Measurements from ENCODE around the gene ZNF367. TPM values are rescaled to one million over a fixed set of nuclear protein-coding genes. Genes with fewer than 3 reads are reported as not detected.

Gene ZNF367
- polyA plus RNA-seq, 1 of the 3 experiments (the other 2 are of a cell fraction) = 1.5 TPM

DNA sequence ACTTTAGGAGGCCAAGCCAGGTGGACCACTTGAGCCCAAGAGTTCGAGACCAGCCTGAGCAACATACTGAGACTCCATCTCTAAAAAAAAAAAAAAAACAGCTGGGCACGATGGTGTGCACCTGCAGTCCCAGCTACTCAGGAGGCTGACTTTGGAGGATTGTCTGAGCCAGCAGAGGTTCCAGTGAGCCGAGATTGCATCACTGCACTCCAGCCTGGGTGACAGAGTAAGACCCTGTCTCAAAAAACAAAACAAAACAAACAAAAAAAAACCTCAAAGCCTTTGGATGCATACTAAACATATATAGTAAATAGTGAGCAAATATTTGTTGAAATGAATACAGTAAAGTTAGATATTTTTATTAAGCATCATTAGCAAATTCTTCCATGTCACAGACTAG lies 40.0 kb downstream of the ZNF367 start:
- H3K9me3 ChIP-seq = no peaks in the 10 kb centered on the region
- H4K20me1 ChIP-seq (ENCODE audit: insufficient read depth) = peaks cover 10% of the 10 kb centered on the region
- TF ChIP-seq POLR2AphosphoS5 (IDR thresholded peaks at IDR 0.05; ENCODE audit: low read depth, low read length) = no peak
- no peaks in the 10 kb centered on the region for H3K9me2 ChIP-seq
- no peaks in the 10 kb centered on the region for H3K27me3 ChIP-seq (ENCODE audit: insufficient read depth)
- H3K27ac ChIP-seq (ENCODE audit: low read depth in 2 of 2, low read length in 1 of 2) = peak overlapping the region in 1 of 2 experiments; percentile 93; a peak in 2 of 4 replicates
- ChIA-PET POLR2A (no interaction called here), CTCF (interaction anchor here (0.9 to 1.8 kb wide), 3 partner anchors 11 to 51 kb away, joined by 3 to 4 read pairs (median 3); no protein-coding TSS in a partner anchor)
- peaks cover 25% of the 10 kb centered on the region for H3F3A ChIP-seq (replicated peaks; ENCODE audit: insufficient read depth)
- peak overlapping the region; percentile 73 for H3K4me2 ChIP-seq
- no peak for DNase-seq
- peaks cover 86% of the 10 kb centered on the region for H3K79me2 ChIP-seq (ENCODE audit: insufficient read depth)
- no peak overlapping the region for H3K4me3 ChIP-seq (ENCODE audit: low read depth in 2 of 2, low read length in 1 of 2)
- H2AFZ ChIP-seq (ENCODE audit: low read depth) = no peak overlapping the region
- H3K9ac ChIP-seq = no peak overlapping the region
- peaks cover 0 to 11% of the 10 kb centered on the region in 2 experiments for H3K36me3 ChIP-seq (replicated peaks in 1 of 2; ENCODE audit: control insufficient read depth in 1 of 2, insufficient read depth in 2 of 2, low read length in 1 of 2)
- WGBS (ENCODE audit: low lambda C conversion rate) = 78% methylated on average over 3 of the region's 3 CpGs
- peaks cover 17 to 21% of the 10 kb centered on the region in 2 experiments for H3K4me1 ChIP-seq (ENCODE audit: control insufficient read depth in 1 of 2, insufficient read depth in 2 of 2, low read depth in 1 of 2, low read length in 1 of 2)

DNA sequence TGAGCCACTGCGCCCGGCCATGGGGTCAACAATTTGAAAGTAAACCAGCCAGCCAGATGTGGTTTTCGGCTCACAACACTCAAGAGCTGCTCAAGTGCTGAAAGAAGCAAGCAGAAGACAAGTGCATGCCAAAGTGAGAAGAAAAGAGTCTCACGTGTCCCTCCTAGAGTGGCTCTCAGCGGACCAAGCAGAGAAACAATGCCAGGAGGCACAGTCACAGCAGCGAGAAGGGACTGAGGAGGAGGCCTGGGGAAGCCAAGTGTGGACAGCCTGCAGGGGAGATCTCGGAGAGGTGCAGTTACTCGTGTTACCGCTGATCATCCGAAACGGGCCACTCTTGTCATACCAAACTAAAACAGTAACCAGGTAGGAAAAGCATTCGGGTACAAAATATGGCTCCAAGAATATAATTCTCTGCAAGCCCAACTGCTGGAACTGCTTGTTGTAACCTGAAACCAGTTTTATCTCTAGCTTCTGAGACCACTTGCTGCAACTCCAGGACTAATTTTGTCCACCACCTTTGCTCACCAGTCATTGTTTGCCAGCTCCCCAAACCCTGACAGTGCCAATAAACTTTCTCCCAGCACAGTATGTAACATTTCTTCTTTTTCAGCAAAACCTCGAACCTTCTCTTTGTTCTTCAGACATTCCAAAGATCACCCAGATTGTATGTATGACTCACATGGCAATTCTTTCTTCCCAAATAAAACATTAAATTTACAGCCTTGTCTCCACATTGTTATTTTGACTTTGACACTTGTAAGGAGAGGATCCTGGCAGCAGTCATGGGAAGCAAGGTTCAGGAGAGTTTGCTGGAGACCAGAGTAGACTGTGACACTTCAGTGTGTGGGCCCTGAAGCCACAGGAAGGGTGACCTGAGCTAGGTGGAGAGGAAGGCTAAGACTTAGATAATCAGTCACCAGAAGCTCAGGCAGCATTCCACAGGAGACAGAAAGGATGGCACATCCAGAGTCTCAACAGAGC lies 41.0 kb downstream of the ZNF367 start:
- WGBS (ENCODE audit: low lambda C conversion rate) = 79% methylated on average over 11 of the region's 13 CpGs
- Histone ChIP-seq H3K4me1 (ENCODE audit: control insufficient read depth in 1 of 2, insufficient read depth in 2 of 2, low read depth in 1 of 2, low read length in 1 of 2) (peaks cover 11 to 21% of the 10 kb centered on the region in 2 experiments; a peak in 3 of 4 replicates), H3K4me3 (ENCODE audit: low read depth in 2 of 2, low read length in 1 of 2) (peak overlapping the region in 1 of 2 experiments; percentile 23; a peak in 1 of 4 replicates), H3K4me2 (peak overlapping the region; percentile 73), H2AFZ (ENCODE audit: low read depth) (0 out of 2 replicates have a peak overlapping the region, but pooled peaks have one; percentile 31), H3K36me3 (replicated peaks in 1 of 2; ENCODE audit: control insufficient read depth in 1 of 2, insufficient read depth in 2 of 2, low read length in 1 of 2) (peaks cover 0 to 11% of the 10 kb centered on the region in 2 experiments), H3K9me3 (no peaks in the 10 kb centered on the region), H3K27me3 (ENCODE audit: insufficient read depth) (no peaks in the 10 kb centered on the region), H3K27ac (ENCODE audit: low read depth in 2 of 2, low read length in 1 of 2) (peak overlapping the region; percentile 7 to 93; a peak in 3 of 4 replicates), H4K20me1 (ENCODE audit: insufficient read depth) (peaks cover 10% of the 10 kb centered on the region), H3K79me2 (ENCODE audit: insufficient read depth) (peaks cover 84% of the 10 kb centered on the region), H3K9ac (peak overlapping the region; percentile 44; the same call in 1 of the 2 replicates), H3F3A (replicated peaks; ENCODE audit: insufficient read depth) (peaks cover 25% of the 10 kb centered on the region), H3K9me2 (no peaks in the 10 kb centered on the region)
- ChIA-PET POLR2A (no interaction called here), CTCF (interaction anchor here (0.9 to 1.0 kb wide), 2 partner anchors 10 to 19 kb away, joined by 3 read pairs; no protein-coding TSS in a partner anchor)
- no peak for DNase-seq
- TF ChIP-seq YY1 (IDR thresholded peaks at IDR 0.05; ENCODE audit: low read depth) (no peak), FOSL2 (IDR thresholded peaks at IDR 0.05; ENCODE audit: borderline replicate concordance, low read depth) (peak; percentile 60; the same call in 1 of the 2 replicates), EZH2phosphoT487 (IDR thresholded peaks at IDR 0.05; ENCODE audit: borderline replicate concordance, low read depth) (no peak), RFX5 (IDR thresholded peaks at IDR 0.05; ENCODE audit: low read length) (no peak), MEF2A (IDR thresholded peaks at IDR 0.05; ENCODE audit: borderline replicate concordance, low read depth) (no peak), GATA2 (CRISPR knock-in tag; IDR thresholded peaks at IDR 0.05) (no peak), EP300 (IDR thresholded peaks at IDR 0.05; ENCODE audit: borderline replicate concordance in 1 of 2, low read depth in 1 of 2, low read length in 1 of 2) (peak in 1 of 2 experiments; percentile 42; a peak in 1 of 4 replicates), RXRA (IDR thresholded peaks at IDR 0.05; ENCODE audit: borderline replicate concordance, low read depth) (no peak), POLR2AphosphoS5 (IDR thresholded peaks at IDR 0.05; ENCODE audit: low read depth, low read length) (no peak), TEAD4 (IDR thresholded peaks at IDR 0.05; ENCODE audit: borderline replicate concordance, insufficient read depth) (0 out of 2 replicates have a peak, but pooled peaks have one; percentile 24), FOXJ3 (CRISPR knock-in tag; IDR thresholded peaks at IDR 0.05) (no peak), RCOR1 (IDR thresholded peaks at IDR 0.05; ENCODE audit: low read length) (no peak), MXI1 (IDR thresholded peaks at IDR 0.05; ENCODE audit: low read depth, low read length) (no peak), CHD2 (IDR thresholded peaks at IDR 0.05; ENCODE audit: low read length, partially characterized antibody) (no peak)
- TF ChIP-seq, protein P1, sequence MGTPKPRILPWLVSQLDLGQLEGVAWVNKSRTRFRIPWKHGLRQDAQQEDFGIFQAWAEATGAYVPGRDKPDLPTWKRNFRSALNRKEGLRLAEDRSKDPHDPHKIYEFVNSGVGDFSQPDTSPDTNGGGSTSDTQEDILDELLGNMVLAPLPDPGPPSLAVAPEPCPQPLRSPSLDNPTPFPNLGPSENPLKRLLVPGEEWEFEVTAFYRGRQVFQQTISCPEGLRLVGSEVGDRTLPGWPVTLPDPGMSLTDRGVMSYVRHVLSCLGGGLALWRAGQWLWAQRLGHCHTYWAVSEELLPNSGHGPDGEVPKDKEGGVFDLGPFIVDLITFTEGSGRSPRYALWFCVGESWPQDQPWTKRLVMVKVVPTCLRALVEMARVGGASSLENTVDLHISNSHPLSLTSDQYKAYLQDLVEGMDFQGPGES (IDR thresholded peaks at IDR 0.05; ENCODE audit: low read depth, low read length) = no peak
- TF ChIP-seq, protein P2, sequence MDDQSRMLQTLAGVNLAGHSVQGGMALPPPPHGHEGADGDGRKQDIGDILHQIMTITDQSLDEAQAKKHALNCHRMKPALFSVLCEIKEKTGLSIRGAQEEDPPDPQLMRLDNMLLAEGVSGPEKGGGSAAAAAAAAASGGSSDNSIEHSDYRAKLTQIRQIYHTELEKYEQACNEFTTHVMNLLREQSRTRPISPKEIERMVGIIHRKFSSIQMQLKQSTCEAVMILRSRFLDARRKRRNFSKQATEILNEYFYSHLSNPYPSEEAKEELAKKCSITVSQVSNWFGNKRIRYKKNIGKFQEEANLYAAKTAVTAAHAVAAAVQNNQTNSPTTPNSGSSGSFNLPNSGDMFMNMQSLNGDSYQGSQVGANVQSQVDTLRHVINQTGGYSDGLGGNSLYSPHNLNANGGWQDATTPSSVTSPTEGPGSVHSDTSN (IDR thresholded peaks at IDR 0.05) = peak; percentile 72
- TF ChIP-seq, protein P3, sequence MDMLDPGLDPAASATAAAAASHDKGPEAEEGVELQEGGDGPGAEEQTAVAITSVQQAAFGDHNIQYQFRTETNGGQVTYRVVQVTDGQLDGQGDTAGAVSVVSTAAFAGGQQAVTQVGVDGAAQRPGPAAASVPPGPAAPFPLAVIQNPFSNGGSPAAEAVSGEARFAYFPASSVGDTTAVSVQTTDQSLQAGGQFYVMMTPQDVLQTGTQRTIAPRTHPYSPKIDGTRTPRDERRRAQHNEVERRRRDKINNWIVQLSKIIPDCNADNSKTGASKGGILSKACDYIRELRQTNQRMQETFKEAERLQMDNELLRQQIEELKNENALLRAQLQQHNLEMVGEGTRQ (IDR thresholded peaks at IDR 0.05; ENCODE audit: borderline replicate concordance, low read depth, low read length) = no peak
- TF ChIP-seq, protein P4, sequence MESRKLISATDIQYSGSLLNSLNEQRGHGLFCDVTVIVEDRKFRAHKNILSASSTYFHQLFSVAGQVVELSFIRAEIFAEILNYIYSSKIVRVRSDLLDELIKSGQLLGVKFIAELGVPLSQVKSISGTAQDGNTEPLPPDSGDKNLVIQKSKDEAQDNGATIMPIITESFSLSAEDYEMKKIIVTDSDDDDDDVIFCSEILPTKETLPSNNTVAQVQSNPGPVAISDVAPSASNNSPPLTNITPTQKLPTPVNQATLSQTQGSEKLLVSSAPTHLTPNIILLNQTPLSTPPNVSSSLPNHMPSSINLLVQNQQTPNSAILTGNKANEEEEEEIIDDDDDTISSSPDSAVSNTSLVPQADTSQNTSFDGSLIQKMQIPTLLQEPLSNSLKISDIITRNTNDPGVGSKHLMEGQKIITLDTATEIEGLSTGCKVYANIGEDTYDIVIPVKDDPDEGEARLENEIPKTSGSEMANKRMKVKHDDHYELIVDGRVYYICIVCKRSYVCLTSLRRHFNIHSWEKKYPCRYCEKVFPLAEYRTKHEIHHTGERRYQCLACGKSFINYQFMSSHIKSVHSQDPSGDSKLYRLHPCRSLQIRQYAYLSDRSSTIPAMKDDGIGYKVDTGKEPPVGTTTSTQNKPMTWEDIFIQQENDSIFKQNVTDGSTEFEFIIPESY (IDR thresholded peaks at IDR 0.05; ENCODE audit: borderline replicate concordance, low read depth) = no peak
